Measurements from ENCODE around the gene COG6.

DNA sequence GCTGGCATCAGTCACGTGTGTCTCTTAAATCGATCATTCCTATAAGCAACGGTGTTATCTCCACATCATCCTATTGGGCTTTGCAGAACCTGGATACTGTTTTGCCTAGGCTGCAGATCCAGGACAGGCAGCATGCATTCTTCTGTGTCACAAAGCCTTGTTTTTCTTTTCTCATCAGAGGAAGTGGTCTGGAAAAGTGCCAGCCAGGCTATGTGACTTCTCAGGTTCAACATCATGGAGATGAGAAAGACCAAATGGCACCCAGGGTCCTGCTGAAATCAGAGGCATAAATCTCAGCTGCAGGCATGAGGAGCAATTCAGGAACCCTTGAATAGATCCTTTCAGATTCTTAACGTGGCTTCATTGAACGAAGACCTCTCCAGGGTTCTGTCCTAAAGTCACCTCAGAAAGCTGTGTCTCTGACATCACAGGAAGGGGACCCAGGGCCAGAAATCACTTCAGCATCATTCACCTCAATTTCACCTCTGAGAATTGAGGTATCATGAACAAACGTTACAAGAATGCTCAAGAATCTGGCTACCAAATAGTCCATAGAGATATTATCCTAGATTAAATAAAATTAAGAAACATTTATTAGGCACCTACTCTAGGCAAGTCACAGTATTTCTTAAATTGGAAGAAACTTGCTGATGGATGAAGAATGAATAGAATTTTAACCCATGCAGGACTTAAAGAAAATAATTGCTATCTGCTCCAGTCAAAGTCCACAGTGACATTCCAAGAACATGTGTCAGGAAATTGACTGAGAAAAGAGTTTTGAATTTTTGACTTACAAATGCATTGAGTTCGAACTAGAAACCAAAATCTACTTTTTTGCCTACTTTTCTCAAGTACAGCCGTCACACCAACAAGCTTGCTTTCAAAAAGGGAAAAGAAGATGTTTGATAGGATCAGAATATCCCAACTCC, 124.1 kb downstream of the COG6 start:
- TF ChIP-seq, protein P1, sequence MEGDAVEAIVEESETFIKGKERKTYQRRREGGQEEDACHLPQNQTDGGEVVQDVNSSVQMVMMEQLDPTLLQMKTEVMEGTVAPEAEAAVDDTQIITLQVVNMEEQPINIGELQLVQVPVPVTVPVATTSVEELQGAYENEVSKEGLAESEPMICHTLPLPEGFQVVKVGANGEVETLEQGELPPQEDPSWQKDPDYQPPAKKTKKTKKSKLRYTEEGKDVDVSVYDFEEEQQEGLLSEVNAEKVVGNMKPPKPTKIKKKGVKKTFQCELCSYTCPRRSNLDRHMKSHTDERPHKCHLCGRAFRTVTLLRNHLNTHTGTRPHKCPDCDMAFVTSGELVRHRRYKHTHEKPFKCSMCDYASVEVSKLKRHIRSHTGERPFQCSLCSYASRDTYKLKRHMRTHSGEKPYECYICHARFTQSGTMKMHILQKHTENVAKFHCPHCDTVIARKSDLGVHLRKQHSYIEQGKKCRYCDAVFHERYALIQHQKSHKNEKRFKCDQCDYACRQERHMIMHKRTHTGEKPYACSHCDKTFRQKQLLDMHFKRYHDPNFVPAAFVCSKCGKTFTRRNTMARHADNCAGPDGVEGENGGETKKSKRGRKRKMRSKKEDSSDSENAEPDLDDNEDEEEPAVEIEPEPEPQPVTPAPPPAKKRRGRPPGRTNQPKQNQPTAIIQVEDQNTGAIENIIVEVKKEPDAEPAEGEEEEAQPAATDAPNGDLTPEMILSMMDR (IDR thresholded peaks at IDR 0.05) = no peak
- TF ChIP-seq POLR2AphosphoS5 (IDR thresholded peaks at IDR 0.05) (no peak), POLR2A (IDR thresholded peaks at IDR 0.05) (no peak), EP300 (IDR thresholded peaks at IDR 0.05; ENCODE audit: low read depth) (no peak)
